ENCODE data around the gene GTF3A. TPM values are rescaled to one million over a fixed set of nuclear protein-coding genes. Genes with fewer than 3 reads are reported as not detected.

GTF3A gene
- total and polyA plus RNA-seq, 2 of the 8 experiments (the other 6 are each of a cell fraction or from before 2014, with no cell fraction given): 41.6 to 96.5 TPM

DNA sequence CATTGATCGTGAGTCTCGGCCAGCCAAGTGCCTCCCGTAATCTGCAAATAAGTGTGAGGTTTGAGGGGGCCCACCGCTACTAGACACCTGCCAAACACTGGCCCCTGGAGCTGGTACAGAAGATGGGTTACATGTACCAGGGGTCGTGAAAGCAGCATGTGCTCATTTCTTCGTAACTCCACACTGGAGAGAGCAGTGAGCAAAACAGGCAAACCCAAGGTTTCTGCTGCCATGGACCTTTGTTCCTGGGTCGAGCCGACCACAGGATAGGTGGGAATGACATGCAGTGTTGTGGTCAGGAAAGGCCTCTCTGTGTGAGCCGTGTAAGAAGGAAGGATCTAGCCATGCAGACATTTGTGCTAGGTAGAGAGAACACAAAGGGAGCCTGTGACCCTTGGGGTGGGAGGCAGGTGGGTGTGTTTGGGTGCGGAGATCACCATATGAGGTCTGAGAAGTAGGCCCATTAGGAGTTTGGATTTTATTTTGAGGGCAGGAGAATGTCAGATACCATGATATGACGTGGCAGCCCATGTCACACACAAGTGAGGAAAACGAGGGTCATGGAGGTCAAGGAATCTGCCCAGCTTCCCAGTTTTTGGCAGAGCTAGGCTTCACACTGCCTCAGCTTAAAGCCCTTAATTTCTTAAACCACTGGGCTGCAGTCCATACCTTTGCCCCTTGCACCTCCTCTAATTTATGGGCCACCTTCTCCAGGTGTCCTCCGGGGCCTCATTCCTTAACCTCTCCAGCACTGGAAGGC lies 919 bp downstream of the GTF3A start:
- no peak overlapping the region for H2BK120ac ChIP-seq (replicated peaks; ENCODE audit: low read depth, low read length)
- no peak overlapping the region for H3K23ac ChIP-seq (ENCODE audit: insufficient read length)
- peak overlapping the region; percentile 97 to 99 for H3K4me2 ChIP-seq (ENCODE audit: insufficient read depth in 1 of 2, low read depth in 2 of 2, low read length in 2 of 2)
- H3K4me3 ChIP-seq (ENCODE audit: extremely low read depth in 1 of 4, insufficient read depth in 2 of 4, low read depth in 3 of 4, low read length in 4 of 4): peak overlapping the region; percentile 68 to 78 (median 71)
- H3K27me3 ChIP-seq (replicated peaks in 1 of 4; ENCODE audit: control insufficient read depth in 3 of 4, extremely low read depth in 1 of 4, insufficient read depth in 3 of 4, low read length in 3 of 4): peaks cover 0 to 5% (median 3%) of the 10 kb centered on the region in 4 experiments; a peak in 2 of 7 replicates
- H4K5ac ChIP-seq (ENCODE audit: insufficient read length, low read depth, low read length): no peak overlapping the region
- H3K4ac ChIP-seq (replicated peaks; ENCODE audit: insufficient read length, low read depth, low read length): no peak overlapping the region
- H4K91ac ChIP-seq (replicated peaks; ENCODE audit: insufficient read length, low read length): no peak overlapping the region
- FAIRE-seq: no peak
- no peak overlapping the region for H2BK12ac ChIP-seq (ENCODE audit: low read depth, low read length)
- 57% methylated on average over 13 of the region's 13 CpGs; no CpG with 5 or more reads in 1 of the 2 experiments for WGBS, 2 experiments (ENCODE audit: extremely low coverage in 1 of 2, insufficient coverage in 1 of 2, insufficient read length in 1 of 2, insufficient replicate concordance in 2 of 2, low coverage in 1 of 2, low lambda C conversion rate in 2 of 2, missing lambda C conversion rate in 1 of 2)
- H3K18ac ChIP-seq (ENCODE audit: extremely low read depth, low read length): no peak overlapping the region; the same call in 1 of the 2 replicates
- H3K36me3 ChIP-seq (ENCODE audit: control insufficient read depth in 2 of 4, insufficient read depth in 4 of 4, low read length in 3 of 4): peaks cover 4 to 31% (median 19%) of the 10 kb centered on the region in 4 experiments
- no peaks in the 10 kb centered on the region for H3K9me3 ChIP-seq (ENCODE audit: insufficient read depth in 2 of 2, low read depth in 1 of 2, low read length in 1 of 2)
- no peak overlapping the region for H3K56ac ChIP-seq (replicated peaks; ENCODE audit: insufficient read length, low read depth, low read length)
- H3K14ac ChIP-seq (ENCODE audit: insufficient read length): no peak overlapping the region
- H2AFZ ChIP-seq (ENCODE audit: low read length): no peak overlapping the region; the same call in 1 of the 2 replicates
- ChIA-PET CTCF (ENCODE audit: partially characterized antibody) (interaction anchor here (0.8 to 4.1 kb wide), 17 partner anchors 11 to 478 kb away, joined by 3 to 38 read pairs (median 7); no protein-coding TSS in a partner anchor), POLR2A (ENCODE audit: partially characterized antibody) (interaction anchor here (0.5 to 2.1 kb wide), 8 partner anchors 9 to 547 kb away, joined by 3 to 9 read pairs (median 4); partner anchors contain the start of gene MTIF3)
- no peak overlapping the region for H2AK5ac ChIP-seq (ENCODE audit: low read depth, low read length)
- peaks cover 0 to 26% of the 10 kb centered on the region in 2 experiments; a peak in 2 of 4 replicates for H3K79me2 ChIP-seq (ENCODE audit: control insufficient read depth in 1 of 2, insufficient read depth in 2 of 2, low read length in 2 of 2)
- peak overlapping the region in 3 of 4 experiments; percentile 35 to 62 (median 52); a peak in 6 of 7 replicates for H3K9ac ChIP-seq (replicated peaks in 1 of 4; ENCODE audit: extremely low read depth in 1 of 4, low read depth in 3 of 4, low read length in 3 of 4)
- H4K8ac ChIP-seq (ENCODE audit: extremely low read depth, insufficient read depth, low read length): no peak overlapping the region
- peak in 1 of 2 experiments; percentile 47 for DNase-seq (ENCODE audit: low read depth in 1 of 2, low spot score in 2 of 2)
- no peak for TF ChIP-seq RBBP5 (IDR thresholded peaks at IDR 0.05; ENCODE audit: borderline replicate concordance, low read depth, low read length)
- TF ChIP-seq KDM5A (IDR thresholded peaks at IDR 0.05; ENCODE audit: low read length): no peak
- TF ChIP-seq, protein P1, sequence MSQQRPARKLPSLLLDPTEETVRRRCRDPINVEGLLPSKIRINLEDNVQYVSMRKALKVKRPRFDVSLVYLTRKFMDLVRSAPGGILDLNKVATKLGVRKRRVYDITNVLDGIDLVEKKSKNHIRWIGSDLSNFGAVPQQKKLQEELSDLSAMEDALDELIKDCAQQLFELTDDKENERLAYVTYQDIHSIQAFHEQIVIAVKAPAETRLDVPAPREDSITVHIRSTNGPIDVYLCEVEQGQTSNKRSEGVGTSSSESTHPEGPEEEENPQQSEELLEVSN (IDR thresholded peaks at IDR 0.05): no peak
- TF ChIP-seq POU5F1 (IDR thresholded peaks at IDR 0.05; ENCODE audit: low read depth, low read length): no peak
- no peak for TF ChIP-seq GTF2F1 (IDR thresholded peaks at IDR 0.05; ENCODE audit: borderline replicate concordance, low read depth, low read length)
- no peak for TF ChIP-seq SUZ12 (IDR thresholded peaks at IDR 0.05; ENCODE audit: low read length)
- no peak for TF ChIP-seq NANOG (IDR thresholded peaks at IDR 0.05; ENCODE audit: insufficient read depth, low read depth, low read length, poor library complexity, severe bottlenecking)
- no peak for TF ChIP-seq SIX5 (IDR thresholded peaks at IDR 0.05; ENCODE audit: low read depth, low read length)
- TF ChIP-seq SIRT6 (IDR thresholded peaks at IDR 0.05; ENCODE audit: low read length): no peak
- TF ChIP-seq RNF2 (IDR thresholded peaks at IDR 0.05; ENCODE audit: borderline replicate concordance, low read depth, low read length, missing control alignments, poor library complexity, severe bottlenecking): no peak
- H2BK15ac ChIP-seq (ENCODE audit: low read length): no peak overlapping the region; the same call in 1 of the 2 replicates
- H3K4me1 ChIP-seq (replicated peaks in 1 of 4; ENCODE audit: control insufficient read depth in 3 of 4, insufficient read depth in 4 of 4, low read length in 3 of 4): peaks cover 0 to 17% (median 9%) of the 10 kb centered on the region in 4 experiments; a peak in 5 of 7 replicates
- no peak overlapping the region for H3K27ac ChIP-seq (ENCODE audit: low read depth, low read length)
- H2BK20ac ChIP-seq (ENCODE audit: low read length): no peak overlapping the region
- H3K23me2 ChIP-seq (ENCODE audit: low read depth, low read length): peaks cover 13% of the 10 kb centered on the region
- peaks cover 0 to 3% of the 10 kb centered on the region in 2 experiments for H4K20me1 ChIP-seq (replicated peaks in 1 of 2; ENCODE audit: control insufficient read depth in 1 of 2, insufficient read depth in 2 of 2, low read length in 2 of 2)
- peaks cover 13% of the 10 kb centered on the region for H3K79me1 ChIP-seq (ENCODE audit: low read depth, low read length)
- H2BK5ac ChIP-seq (ENCODE audit: low read depth, low read length): peak overlapping the region; percentile 9; the same call in 1 of the 2 replicates
